Tibial nerve (tissue), 3 donors: ENCODE measurements around the gene TMEM198.

ENCODE experiments used
- POLR2A ChIP-seq, 2 donors: fragments of 450-650 bp; IDR thresholded peaks; one replicate each; pipeline ENCODE4 v1.6.1; 2017; ENCODE audit warnings: antibody characterized with exemption in 2 of 2, mild to moderate bottlenecking in 2 of 2, moderate library complexity in 2 of 2
- TF ChIP-seq, protein P1 (sequence below), 5 experiments: fragments of 200-600 bp in 3 of 5; fragments of 450-650 bp in 2 of 5; sonication (generic) in 3 of 5; IDR thresholded peaks; one replicate each; pipeline ENCODE4 v1.5.1; 2016 to 2019; ENCODE audit warnings: antibody characterized with exemption in 5 of 5, mild to moderate bottlenecking in 3 of 5, moderate library complexity in 2 of 5

DNA sequence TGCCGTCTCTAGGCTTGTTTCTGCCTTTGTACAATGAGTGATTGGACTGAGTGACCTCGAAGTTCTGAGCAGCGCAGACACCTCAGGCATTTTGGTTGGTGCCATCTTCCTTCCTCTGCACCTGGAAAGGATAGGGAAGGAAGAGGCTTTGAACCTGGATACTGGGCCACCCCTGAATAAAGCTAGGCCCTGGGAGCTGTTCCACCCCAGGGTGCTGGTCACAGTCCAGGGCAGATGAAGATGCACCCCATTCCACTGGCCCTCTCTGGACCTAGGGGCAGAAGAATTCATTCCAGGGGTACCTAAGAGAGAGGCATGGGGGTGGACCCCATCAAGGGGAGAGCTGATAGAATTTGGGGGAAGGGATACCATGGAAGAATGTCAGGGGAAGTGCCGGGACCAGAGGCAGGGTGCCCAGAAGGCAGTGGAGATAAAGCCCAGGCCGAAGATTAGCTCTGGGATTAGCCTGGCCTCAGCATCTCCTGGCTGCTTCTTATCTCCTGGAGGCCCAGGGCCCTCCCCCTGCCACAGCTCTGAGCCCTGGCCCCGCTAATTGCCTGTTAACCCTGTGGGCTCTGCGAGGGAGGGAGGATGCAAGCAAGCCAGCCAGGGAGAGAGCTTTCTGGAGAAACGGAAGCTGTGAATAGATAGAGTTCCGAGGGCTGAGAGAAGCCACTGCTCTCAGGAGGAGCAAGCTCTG, 18.1 kb upstream of the TMEM198 start:
- no peak for TF ChIP-seq POLR2A (IDR thresholded peaks at IDR 0.05)
- TF ChIP-seq, protein P1, sequence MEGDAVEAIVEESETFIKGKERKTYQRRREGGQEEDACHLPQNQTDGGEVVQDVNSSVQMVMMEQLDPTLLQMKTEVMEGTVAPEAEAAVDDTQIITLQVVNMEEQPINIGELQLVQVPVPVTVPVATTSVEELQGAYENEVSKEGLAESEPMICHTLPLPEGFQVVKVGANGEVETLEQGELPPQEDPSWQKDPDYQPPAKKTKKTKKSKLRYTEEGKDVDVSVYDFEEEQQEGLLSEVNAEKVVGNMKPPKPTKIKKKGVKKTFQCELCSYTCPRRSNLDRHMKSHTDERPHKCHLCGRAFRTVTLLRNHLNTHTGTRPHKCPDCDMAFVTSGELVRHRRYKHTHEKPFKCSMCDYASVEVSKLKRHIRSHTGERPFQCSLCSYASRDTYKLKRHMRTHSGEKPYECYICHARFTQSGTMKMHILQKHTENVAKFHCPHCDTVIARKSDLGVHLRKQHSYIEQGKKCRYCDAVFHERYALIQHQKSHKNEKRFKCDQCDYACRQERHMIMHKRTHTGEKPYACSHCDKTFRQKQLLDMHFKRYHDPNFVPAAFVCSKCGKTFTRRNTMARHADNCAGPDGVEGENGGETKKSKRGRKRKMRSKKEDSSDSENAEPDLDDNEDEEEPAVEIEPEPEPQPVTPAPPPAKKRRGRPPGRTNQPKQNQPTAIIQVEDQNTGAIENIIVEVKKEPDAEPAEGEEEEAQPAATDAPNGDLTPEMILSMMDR (IDR thresholded peaks at IDR 0.05), result no peak
